ENCODE data around the gene TPSD1. TPM values are rescaled to one million over a fixed set of nuclear protein-coding genes. Genes with fewer than 3 reads are reported as not detected.
A peak's percentile ranks its signal among the peaks of the same experiment; 100 is the strongest.
"Not testable (repeated sequence)": the region's sequence is repeated elsewhere in the genome, so short reads cannot be mapped to it uniquely, and the experiment has no call there.

The TPSD1 gene
- total RNA-seq, 1 donor from 2014 or later: 5.0 TPM

DNA sequence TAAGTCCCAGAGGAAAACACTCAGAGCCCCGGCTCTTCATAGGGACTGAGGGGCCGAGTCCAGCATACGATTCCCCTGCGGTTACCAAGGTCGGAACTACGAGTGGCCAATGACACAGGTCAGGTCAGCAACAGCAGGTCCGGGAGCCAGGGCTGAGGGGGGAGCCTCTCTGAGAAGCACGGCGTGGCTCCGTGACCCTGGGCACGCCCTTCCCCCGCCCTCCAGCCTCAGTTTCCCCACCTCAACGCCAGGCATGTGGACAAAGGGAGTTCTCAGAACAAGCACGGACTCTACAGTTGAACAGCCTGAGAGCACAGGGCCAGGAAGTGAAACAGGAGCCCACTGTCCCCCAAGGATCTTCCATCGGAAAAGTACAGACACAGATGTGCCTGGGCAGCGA is 25.6 kb downstream of the TPSD1 start:
- no peak for DNase-seq (ENCODE audit: low spot score)

- no peak for DNase-seq (ENCODE audit: low spot score)
Measured at GRCh38 chr16:1282324-1282973, 26.6 kb downstream of the TPSD1 start.

DNA sequence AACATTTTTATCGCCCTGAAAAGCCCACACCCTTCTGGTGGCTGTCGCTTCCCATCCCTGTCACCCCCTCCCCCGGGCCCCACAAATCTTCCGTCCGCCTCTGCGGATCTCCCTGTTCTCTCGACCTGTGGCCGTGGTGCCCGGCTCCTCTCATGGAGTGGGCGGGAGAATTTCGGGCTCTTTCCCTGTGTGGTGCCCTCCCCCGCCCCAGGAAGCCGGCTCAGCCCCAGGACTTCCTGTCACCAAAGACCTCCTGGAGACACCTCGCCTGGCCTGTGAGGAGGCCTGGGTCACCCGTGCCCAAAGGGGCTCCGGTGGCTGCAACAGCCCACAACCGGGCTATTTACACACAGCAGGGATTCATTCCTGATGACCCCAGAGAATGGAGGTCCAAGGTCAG is 27.4 kb downstream of the TPSD1 start:
- DNase-seq (ENCODE audit: low spot score): no peak

DNA sequence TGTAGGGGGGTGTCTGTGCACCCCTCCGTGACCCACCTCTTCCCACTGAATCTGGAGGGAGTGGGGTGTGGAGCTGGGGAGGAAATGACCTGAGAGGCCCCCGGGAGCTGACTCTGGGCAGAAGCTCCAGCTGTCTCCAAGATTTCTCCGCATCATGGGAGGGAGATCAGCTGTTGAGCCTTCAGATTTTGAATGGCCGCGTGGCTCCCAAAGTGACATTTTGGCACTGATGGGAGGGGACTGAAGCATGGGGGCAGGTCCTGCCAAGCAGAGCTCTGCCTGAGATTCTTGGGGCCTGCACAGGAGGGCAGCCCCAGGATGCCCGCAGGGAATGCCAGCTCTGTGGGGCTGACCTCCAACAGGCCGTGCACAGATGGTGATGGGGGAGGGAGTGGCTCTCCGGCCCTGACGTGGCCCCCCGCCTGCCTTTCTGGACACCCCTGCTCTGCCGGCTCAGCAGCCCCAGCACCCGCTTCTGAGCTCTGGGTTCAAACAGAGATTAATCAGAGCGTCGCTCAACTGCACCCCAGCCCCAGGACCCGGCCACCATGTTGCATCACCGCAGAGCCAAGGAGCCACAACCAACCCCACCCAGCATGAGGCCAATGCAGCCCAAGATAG is 28.2 kb downstream of the TPSD1 start:
- DNase-seq (ENCODE audit: low spot score): no peak

- DNase-seq (ENCODE audit: low spot score): no peak
Measured at GRCh38 chr16:1285669-1286512, 30.0 kb downstream of the TPSD1 start.

- no peak for DNase-seq (ENCODE audit: low spot score)
Measured at GRCh38 chr16:1286513-1287094, 30.7 kb downstream of the TPSD1 start.

DNA sequence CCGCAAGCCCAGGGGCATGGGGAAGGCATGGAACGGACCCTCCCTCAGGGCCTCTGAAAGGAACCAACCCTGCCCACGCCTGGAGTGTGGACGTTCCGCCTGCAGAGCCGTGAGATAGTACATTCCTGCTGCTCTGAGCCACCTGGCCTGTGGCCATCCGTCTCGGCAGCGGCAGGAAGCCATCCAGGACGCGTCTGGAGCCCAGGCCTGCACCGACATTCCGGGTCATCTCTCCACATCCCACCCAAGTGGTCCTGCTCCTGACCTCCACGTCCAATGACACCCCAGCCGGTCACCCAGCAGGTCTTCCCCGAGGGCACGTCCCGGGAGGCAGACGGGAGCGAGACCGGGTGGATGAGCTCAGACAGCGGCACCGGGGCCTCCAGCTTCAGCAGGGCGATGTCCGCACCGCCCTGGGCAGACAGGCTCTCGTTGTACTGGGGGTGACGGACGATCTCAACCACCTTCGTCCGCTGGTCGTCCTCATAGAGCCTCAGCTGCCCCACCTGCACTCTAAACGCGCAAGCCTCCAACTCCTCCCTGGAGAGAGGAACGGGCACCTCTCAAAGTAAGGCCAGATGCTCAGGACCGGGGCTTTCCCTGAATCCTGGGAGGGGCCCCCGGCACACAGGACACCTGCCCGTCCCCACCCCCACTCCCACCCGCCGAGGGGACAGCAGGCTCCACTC is 32.3 kb downstream of the TPSD1 start:
- DNase-seq (ENCODE audit: low spot score): no peak

- no peak for DNase-seq (ENCODE audit: low spot score)
Measured at GRCh38 chr16:1288813-1289476, 33.1 kb downstream of the TPSD1 start.

DNA sequence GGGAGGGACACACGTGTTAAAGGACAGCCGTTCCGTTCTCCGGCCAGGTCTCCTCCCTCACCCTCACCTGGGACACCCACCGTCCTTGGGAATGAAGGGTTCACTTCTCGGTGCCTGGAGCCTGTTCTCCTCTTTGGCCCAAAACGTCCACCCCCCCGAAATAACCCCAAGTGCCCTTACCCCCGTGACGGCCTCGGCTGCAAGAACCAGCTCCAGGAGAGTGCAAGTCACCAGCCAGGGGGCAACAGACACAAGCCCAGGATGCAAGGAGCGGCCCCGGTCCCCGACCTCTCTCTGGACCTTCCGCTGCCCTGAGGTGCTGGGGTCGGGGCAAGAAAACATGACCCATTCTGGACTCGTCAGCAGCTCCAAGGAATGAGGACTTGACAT is 33.6 kb downstream of the TPSD1 start:
- DNase-seq (ENCODE audit: low spot score): no peak

- no peak for DNase-seq (ENCODE audit: low spot score)
Measured at GRCh38 chr16:1290063-1290501, 34.2 kb downstream of the TPSD1 start.

DNA sequence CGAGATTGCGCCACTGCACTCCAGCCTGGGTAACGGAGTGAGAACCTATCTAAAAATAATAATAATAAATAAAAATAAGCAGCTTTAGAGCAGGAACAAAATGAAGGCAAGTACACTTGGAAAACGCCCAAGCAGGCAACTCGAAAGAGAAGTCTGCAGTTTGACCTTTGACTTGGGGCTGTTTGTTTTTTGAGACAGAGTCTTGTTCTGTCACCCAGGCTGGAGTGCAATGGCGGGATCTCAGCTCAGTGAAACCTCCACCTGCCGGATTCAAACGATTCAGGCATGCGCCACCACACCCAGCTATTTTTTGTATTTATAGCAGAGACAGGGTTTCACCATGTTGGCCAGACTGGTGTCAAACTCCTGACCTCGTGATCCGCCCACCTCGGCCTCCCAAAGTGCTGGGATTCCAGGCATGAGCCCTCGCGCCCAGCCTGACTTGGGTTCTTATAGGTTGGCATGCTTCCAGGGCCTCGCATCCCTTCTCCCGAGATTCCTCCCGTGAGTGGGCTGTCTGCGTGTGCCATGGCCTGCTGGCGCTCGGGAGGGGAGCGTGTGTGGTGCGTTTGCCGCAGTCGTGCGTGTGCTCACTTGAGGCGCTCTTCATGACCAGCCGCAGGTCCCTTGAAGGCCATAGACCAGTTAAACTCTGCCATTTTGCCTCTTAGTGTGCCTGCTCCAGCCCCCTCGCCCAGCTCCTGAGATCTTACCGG is 35.1 kb downstream of the TPSD1 start:
- DNase-seq (ENCODE audit: low spot score): no peak

DNA sequence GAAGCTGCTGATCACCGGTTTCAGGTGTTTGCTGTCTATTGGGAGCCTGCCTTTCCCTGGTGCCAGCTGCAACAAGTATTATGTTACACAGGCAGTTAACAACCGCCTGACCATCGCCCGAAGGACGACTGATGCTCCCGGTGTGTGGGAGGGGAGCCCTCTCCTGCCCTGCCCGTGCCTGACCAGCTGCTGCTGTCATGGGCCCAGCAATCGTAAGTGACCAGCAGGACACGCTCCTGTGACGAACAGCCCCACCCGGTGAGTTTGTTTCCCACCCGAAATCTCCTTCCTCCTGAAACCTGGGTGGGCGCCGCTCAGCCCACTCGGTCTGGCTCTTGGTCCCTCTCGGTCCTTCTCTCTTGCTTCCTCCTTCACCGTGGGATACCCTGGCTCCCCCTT is 35.7 kb downstream of the TPSD1 start:
- no peak for DNase-seq (ENCODE audit: low spot score)

DNA sequence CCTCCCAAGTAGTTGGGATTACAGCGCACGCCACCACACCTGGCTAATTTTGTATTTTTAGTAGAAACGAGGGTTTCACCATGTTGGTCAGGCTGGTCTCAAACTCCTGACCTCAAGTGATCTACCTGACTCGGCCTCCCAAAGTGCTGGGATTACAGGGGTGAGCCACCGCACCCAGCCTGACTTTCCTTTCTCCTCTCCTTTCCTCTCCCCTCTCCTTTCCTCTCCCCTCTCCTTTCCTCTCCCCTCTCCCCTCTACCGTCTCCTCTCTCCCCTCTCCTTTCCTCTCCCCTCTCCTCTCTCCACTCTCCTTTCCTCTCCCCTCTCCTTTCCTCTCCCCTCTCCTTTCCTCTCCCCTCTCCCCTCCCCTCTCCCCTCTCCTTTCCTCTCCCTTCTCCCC is 36.3 kb downstream of the TPSD1 start:
- not testable (repeated sequence) for DNase-seq (ENCODE audit: low spot score)

DNA sequence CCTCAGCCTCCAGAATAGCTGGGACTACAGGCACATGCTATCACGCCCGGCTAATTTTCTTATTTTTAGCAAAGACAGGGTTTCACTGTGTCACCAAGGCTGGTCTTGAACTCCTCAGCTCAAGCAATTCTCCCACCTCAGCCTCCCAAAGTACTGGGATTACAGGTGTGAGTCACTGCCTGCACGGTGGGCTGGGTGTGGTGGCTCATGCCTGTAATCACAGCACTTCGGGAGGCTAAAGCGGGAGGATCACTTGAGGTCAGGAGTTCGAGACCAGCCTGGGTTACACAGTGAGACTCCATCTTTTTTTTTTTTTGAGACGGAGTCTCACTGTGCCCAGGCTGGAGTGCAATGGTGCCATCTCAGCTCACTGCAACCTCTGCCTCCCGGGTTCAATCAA is 36.9 kb downstream of the TPSD1 start:
- not testable (repeated sequence) for DNase-seq (ENCODE audit: low spot score)

GRCh38 chr16:1293921-1294656 is 38.2 kb downstream of the TPSD1 start:
- DNase-seq (ENCODE audit: low spot score): no peak

- no peak for DNase-seq (ENCODE audit: low spot score)
Measured at GRCh38 chr16:1295465-1295864, 39.6 kb downstream of the TPSD1 start.

DNA sequence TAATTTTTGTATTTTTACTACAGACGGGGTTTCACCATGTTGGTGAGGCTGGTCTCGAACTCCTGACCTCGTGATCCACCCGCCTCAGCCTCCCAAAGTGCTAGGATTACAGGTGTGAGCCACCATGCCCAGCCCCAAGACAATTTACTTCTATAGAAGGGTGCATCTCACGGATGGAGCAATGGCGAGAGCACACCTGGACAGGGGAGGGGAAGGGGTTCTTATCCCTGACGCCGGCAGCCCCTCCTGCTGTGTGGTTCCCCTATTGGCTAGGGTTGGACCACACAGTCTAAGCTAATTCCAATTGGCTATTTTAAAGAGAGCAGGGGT is 40.8 kb downstream of the TPSD1 start:
- DNase-seq (ENCODE audit: low spot score): not testable (repeated sequence)

DNA sequence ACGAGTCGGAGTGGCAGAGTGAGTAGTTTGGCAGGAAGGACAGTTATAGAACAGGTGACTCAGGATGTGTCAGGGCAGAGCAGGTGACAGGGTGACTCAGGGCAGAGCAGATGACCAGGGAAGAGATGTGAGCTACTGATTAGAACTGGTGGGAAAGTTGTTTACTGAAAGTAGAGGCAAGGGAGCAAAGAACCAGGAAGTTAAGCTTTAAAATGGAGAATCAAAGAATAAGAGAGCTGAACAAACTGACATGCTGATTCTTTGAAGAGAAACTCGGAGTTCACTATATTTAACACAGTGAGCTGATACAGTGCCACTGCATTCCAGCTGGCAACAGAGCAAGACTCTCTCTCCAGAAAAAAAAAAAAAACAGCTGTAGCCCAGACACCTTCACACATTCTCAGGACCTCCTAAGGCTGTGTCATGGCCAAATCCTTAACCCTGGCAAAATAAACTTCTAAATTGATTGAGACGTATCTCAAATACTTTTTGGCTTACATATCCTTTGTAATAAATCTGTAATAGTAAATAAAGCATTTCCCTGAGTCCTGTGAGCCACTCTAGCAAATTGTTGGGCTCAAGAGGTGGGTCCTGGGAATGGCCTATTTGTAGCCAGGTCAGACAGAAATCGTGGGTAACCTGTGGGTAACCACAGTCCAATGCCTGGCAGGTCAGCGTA is 41.3 kb downstream of the TPSD1 start:
- peak; percentile 77 for DNase-seq (ENCODE audit: low spot score)

DNA sequence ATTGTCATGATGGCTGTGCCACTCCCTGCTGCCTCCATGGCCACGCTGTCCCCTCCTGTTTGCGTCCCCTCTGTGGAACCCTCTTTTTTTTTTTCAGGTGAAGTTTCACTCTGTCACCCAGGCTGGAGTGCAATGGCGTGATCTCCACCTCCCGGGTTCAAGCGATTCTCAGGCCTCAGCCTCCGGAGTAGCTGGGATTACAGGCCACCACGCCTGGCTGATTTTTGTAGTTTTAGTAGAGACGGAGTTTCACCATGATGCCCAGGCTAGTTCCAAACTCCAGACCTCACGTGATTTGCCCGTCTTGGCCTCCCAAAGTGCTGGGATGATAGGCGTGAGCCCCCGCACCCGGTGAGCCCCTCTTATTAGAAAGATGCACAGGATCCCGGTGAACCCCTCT is 42.5 kb downstream of the TPSD1 start:
- no peak for DNase-seq (ENCODE audit: low spot score)

All from ureter (tissue), 1 donor.